ENCODE measurements around the gene KANSL1. TPM values are rescaled to one million over a fixed set of nuclear protein-coding genes. Genes with fewer than 3 reads are reported as not detected.

KANSL1 gene
- total RNA-seq, 4 donors from 2014 or later = 53.8 to 107 (median 60.6) TPM

DNA sequence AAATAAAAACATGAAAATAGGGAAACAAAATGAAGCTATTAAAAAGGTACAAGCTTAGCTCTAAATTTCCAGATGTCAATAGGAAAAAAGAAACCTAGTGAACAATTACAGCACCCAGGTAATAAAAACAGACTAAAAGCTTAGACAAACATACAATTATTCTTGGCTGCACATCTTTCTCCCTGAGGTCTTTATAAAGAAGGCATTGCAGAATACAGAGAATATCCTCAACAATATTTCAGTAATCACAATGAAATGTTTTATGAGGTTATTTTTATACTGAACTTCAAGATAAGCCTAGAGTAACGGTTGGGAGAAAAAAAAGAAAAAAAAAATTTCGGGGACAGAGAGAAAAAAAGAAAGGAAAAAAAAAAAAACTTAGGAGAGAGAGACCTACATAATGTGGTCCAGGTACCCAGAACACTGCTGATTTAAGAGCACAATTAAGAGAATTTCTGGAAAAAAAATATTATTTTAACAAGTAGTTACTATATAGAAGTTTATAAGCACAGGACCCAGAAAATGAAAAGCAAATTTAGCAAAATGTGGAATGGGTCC, 26.5 kb downstream of the KANSL1 start:
- TF ChIP-seq POLR2A (IDR thresholded peaks at IDR 0.05) = no peak
- TF ChIP-seq, protein P1, sequence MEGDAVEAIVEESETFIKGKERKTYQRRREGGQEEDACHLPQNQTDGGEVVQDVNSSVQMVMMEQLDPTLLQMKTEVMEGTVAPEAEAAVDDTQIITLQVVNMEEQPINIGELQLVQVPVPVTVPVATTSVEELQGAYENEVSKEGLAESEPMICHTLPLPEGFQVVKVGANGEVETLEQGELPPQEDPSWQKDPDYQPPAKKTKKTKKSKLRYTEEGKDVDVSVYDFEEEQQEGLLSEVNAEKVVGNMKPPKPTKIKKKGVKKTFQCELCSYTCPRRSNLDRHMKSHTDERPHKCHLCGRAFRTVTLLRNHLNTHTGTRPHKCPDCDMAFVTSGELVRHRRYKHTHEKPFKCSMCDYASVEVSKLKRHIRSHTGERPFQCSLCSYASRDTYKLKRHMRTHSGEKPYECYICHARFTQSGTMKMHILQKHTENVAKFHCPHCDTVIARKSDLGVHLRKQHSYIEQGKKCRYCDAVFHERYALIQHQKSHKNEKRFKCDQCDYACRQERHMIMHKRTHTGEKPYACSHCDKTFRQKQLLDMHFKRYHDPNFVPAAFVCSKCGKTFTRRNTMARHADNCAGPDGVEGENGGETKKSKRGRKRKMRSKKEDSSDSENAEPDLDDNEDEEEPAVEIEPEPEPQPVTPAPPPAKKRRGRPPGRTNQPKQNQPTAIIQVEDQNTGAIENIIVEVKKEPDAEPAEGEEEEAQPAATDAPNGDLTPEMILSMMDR (IDR thresholded peaks at IDR 0.05) = no peak
- no peak for DNase-seq (ENCODE audit: low spot score in 2 of 2)
- WGBS, 2 donors = 34 to 42% methylated on average over 2 of the region's 2 CpGs
- intact Hi-C loops (cut with DNase I; ENCODE audit: low total_unique reads) = no loop called here
- no peak overlapping the region for H3K4me3 ChIP-seq (ENCODE audit: low read depth, poor library complexity, severe bottlenecking)

DNA sequence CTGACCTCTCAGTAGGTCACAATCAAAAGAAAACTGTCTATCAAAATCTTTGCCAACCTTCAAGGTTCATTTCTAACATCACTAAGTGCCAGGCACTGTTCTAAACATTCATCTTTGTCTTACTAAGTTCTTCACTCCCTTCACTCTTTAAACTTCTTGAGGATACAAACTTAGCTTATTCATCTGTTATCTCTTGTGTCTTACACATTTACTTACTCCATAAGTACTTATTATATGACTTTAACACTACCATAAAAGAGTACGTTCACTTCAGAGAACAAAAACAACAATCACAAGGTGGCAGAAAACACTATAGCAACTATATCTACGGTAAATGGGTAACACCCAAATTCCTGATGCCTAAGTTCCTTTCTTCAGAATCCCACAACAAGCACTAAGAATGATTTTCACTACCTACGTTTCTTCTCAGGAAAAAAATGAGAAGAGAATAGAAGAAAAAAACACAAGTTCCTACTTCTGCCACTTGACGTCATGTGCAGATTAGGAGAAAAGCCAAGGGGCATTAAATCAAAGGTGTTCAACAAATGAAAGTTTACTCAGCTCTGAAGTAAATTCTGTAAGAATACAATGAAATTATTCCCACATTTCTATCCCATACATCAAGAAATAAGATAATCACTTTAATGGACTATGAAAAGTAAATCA, 29.2 kb downstream of the KANSL1 start:
- WGBS, 2 donors = 30% methylated on average over 4 of the region's 4 CpGs

DNA sequence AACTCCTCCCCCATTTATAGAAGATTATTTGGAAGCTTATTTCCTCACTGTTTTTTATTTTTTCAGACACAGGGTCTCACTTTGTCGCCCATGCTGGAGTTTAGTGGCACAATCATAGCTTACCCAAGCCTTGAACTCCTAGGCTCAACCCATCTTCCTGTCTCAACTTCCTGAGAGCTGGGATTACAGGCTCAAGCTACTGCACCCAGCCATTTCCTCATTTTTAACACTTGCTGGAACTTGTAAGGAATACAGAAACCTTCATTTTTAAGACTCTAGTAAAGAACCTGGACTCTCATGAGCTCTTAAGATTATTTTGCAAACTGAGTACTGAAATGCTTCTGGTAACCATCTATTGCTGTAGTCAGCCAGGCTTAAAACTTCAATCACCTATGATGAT, 29.9 kb downstream of the KANSL1 start:
- TF ChIP-seq POLR2A (IDR thresholded peaks at IDR 0.05) = no peak
- TF ChIP-seq, protein P1 (IDR thresholded peaks at IDR 0.05) = no peak
- no peak for DNase-seq (ENCODE audit: low spot score in 2 of 2)
- intact Hi-C loops (cut with DNase I; ENCODE audit: low total_unique reads) = no loop called here
- WGBS, 2 donors = 72 to 73% methylated on average over 1 of the region's 1 CpG
- no peak overlapping the region for H3K4me3 ChIP-seq (ENCODE audit: low read depth, poor library complexity, severe bottlenecking)

More for the DNA sequence above, 29.2 kb downstream of the KANSL1 start:
- TF ChIP-seq POLR2A (IDR thresholded peaks at IDR 0.05) = no peak
- TF ChIP-seq, protein P1 (IDR thresholded peaks at IDR 0.05) = no peak
- H3K4me3 ChIP-seq (ENCODE audit: low read depth, poor library complexity, severe bottlenecking) = no peak overlapping the region
- no peak for DNase-seq (ENCODE audit: low spot score in 2 of 2)
- intact Hi-C loops (cut with DNase I; ENCODE audit: low total_unique reads) = no loop called here

DNA sequence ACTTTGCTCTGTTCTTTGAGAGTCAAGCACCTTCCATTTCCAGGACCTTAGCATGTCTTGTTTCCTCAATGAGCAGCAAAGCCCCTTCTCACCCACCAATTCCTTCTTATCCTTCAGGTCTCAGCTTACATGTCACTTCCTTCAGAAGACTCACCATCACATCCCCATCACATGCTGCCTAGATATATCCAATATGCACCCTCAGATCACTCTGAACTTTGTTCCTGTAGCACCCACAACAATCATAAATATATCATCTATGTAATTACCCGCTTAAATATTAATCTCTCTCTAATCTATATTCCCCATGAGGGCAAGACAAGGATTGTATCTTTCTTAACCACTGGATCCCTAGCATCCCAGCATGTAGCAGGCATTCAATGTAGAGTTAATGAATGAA, 30.4 kb downstream of the KANSL1 start:
- intact Hi-C loops (cut with DNase I; ENCODE audit: low total_unique reads) = no loop called here
- DNase-seq (ENCODE audit: low spot score in 2 of 2) = no peak
- H3K4me3 ChIP-seq (ENCODE audit: low read depth, poor library complexity, severe bottlenecking) = no peak overlapping the region
- 0 to 2% methylated on average over 1 of the region's 1 CpG for WGBS, 2 donors
- no peak for TF ChIP-seq POLR2A (IDR thresholded peaks at IDR 0.05)
- TF ChIP-seq, protein P1 (IDR thresholded peaks at IDR 0.05) = no peak

DNA sequence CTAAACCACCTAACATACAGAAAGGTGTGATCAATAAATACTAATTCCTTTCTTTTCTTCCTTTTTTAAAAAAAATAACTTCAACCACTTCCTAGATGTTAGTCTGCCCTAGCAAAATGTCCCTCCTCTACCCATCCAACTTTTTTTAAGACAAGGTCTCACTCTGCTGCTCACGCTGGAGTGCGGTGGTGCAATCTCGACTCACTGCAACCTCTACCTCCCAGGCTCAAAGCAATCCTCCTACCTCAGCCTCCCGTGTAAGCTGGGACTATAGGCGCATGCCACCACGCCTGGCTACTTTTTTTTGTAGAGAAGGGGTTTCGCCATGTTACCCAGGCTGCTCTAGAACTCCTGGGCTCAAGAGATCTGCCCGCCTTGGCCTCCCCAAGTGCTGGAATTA, 33.1 kb downstream of the KANSL1 start:
- no peak for DNase-seq (ENCODE audit: low spot score in 2 of 2)
- H3K4me3 ChIP-seq (ENCODE audit: low read depth, poor library complexity, severe bottlenecking) = no peak overlapping the region
- TF ChIP-seq, protein P1 (IDR thresholded peaks at IDR 0.05) = no peak
- TF ChIP-seq POLR2A (IDR thresholded peaks at IDR 0.05) = no peak
- intact Hi-C loops (cut with DNase I; ENCODE audit: low total_unique reads) = no loop called here
- 92 to 98% methylated on average over 8 of the region's 8 CpGs for WGBS, 2 donors
